HG03280 (cell line): ENCODE results near the gene PDLIM7.
"Not testable (repeated sequence)": the region's sequence is repeated elsewhere in the genome, so short reads cannot be mapped to it uniquely, and the experiment has no call there.

Source experiments
- ATAC-seq: cut with Tn5 transposase; IDR thresholded peaks from one replicate; pipeline ENCODE4 v1.9.1; 2021; ENCODE audit warnings: mild to moderate bottlenecking, moderate library complexity; ENCODE audit not compliant: unreplicated experiment

Gene PDLIM7, protein sequence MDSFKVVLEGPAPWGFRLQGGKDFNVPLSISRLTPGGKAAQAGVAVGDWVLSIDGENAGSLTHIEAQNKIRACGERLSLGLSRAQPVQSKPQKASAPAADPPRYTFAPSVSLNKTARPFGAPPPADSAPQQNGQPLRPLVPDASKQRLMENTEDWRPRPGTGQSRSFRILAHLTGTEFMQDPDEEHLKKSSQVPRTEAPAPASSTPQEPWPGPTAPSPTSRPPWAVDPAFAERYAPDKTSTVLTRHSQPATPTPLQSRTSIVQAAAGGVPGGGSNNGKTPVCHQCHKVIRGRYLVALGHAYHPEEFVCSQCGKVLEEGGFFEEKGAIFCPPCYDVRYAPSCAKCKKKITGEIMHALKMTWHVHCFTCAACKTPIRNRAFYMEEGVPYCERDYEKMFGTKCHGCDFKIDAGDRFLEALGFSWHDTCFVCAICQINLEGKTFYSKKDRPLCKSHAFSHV

DNA sequence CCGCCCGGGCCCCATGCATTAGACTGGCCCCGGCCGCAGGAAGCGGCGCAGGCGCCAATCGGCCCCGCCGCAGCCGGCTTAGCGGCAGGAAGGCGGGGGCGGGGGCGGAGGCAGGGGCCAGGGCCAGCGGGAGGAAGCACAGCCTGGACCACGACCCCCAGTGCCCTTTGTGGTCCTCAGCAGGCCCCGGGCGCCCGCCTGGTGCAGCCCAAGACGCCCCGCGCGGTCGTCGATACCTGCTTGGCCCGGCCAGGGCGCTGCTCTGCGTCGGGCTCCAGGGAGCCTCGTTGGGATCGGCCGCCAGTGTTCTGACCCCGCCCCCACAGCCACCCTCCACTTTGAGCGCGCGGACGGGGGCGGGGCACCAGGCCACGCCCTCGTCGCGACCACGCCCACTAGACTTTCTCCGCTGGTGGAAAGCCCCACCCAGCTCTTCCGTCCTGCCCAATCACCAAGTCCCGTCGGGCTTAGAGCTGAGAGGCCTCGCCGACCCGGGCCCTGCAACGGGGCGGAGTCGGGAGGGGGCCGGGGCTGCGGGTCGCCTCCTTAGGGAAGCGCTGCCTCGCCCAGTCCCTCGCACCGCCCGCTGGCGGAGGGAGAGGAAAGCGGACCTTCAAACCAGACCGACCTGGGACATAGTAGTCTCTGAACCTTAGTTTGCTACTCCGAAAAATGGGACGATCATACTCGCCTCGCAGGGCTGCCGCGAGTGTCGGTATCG, at the start of gene PDLIM7:
TSS of gene PDLIM7 (minus strand) at position 313 of the 721 bp plus-strand sequence. CDS start 1,092 bp downstream, outside the sequence.
- ATAC-seq, result peak; percentile 72

DNA sequence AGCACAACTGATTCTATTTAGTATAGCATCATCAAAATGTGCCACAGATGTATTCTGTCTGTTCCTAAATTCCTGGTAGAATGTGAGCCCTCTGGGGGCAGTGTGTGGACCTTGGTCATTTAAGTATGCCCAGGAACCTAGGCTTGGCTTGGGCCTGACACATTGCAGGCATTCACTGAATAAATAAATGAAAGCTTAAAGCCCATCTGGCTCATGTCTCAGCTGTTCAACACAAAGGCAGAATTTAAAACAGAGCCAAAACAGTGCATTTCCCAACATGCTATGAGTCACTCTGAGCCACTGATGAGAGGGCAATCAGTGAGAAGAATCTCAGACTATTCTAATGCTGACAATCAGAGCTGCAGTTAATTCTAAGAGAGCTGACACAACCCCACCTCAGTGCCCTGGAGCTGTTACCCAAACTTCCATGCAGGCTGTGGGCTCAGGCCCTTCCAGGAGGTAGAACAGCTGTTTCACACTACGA, 48.9 kb upstream of the PDLIM7 start:
- ATAC-seq, result no peak

DNA sequence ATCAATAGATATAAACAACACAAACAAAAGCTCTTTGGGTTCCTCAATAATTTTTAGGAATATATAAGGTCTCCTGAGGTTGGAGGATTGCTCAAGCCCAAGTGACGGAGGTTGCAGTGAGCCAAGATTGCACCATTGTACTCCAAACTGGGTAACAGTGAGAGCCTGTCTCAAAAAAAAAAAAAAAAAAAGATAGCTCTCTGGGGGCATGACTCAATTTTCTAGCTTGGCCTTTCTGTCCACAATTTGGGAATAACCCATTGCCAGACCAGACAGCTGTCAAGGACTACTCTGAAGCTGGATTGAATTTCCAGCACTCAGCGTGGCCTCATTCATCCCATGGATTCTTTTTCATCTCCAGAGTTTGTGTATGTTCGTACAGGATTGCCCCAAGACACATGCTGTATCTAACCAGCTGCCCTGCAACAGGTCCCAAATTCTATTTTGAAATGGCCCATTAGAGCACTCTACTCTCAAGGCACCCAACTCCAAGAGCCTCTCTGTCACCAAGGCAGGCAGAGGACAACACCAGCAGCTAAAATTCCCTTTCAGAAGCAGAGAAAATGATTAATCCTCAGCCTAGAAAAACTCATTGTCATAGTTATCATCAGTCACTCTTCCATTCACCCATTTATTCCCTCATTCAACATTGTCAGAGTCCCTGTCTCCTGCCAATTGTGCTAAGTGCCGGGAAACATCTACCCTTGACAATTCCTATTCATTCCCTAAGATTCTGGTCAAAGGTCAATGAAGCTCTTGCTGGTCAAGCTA, 48.3 kb upstream of the PDLIM7 start:
- no peak for ATAC-seq

DNA sequence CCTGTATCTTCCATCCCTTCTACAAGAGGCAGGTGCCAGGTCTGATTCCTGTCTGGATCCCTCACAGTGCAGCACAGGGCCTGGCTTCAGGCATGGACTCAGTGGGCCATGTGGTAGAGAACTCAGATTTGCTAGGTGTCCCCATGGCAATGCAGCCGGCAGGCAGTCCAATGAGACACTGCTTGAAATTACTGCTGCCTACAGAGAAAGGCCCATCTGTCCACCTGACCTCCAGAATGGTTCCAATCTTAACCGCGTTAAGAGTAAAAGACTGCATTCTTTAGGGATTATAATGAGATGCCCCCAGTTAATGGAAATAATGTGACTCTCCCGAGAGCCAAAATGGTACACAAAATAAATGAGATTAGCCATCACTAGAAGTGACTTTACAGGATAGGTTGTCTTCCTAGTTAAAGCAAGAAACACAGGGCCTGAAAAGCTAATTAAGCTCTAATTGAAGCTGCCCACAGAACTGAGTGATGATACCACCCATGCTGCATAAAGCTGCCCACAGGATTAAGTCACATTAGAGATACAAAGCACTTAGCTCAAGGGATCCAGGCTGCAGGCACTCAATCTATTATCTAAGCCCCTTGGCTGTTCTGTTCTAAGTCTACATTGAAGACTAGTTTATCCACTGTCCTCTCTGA, 45.5 kb upstream of the PDLIM7 start:
- no peak for ATAC-seq

DNA sequence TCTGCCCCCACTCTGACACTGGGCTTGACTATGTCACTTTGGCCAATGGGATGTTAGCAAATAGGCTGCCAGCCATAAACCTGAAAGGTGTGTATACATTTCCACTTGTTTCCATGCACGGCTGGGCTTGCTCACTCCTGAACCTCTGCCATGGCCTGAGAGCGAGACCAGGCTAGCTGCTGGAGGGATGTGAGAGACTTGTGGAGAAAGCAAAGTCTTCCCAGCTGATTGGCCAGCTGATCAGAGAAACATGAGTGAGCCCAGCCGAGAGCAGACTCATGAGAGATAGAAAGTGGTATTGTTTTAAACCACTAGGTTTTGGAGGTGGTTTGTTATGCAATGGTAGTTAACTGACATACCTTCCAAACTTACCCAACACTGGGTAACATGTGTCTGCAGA, 43.0 kb upstream of the PDLIM7 start:
- ATAC-seq, result no peak

DNA sequence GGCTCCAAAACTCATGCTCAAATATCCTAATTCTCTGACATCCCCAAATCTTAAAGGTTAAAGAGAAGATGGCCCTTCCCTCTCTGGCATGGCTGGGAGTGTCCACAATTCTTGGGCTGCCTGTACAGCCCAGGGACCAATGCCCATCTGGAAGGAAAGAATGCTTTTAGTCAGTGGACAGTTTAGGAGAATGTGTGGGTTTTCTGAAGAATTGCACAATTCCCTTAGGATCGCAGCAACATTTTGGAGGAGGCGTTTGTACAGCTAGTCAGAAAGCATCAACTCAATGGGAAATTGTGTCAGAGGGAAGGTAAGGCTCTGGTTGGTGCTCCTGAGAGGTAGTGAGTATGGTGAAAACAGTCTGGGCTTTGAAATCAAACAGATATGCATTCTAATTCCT, 42.0 kb upstream of the PDLIM7 start:
- no peak for ATAC-seq

DNA sequence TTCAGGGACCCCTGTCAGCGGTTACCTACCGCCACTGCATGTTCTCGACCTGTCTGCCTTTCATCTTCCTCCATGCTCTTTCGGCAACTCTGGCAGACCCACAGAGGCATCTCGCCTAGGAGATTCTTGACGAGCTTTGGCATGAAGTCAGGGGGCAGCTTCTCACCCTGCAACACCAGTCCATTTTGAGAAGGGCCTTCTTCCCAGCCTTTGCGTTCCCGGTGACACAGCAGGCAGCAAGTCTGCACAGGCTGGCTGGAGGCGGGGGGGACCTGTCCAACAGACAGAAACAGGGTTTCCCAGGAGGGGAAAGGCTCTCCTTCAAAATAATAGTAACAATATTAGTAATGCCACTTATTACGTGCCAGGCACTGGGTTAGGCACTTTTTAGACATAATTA, 41.5 kb upstream of the PDLIM7 start:
- no peak for ATAC-seq

DNA sequence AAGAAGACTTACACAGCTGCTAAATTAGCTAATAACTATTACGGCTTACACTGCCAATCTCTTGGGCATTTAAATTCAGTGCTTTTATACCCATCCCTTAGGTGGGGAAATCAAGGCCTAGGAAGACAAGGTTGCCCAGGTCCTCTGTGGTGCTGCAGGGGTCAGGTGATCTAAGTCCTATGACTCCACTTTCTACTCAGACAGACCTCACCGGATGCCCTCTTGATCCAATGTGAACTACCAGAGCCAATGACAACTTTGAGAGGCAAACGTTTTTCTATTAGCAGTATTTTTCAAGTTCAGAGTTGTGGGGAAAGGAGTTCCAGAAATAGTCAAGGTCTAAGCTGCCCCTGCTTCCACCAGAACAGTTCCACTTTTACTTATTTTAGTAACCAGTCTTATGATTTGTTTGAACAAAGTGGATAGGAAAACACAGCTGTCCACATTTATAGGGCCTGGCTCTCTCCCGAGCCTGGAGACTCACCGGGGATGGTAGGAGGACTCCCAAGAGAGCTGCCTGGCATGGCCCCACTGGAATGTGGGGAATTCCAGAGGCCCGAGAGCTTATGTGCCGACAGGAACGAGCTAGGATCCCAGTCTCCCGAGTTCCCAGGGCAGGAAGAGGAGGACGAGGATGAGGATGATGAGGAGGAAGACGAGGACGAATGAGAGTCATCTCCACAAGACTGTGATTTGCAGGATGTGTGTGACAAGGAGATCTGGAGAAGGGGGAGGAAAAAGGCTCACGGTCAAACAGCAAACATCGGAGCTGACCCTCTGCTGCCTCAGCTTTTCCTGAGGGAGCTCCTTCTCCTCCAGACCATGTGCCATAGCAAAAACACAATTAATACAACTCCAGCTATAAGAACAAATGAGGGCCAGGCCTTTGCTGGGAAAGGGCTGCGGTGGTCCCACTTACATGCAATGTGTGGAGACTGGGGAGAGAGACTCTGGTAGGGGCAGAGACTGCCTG, 40.3 kb upstream of the PDLIM7 start:
- no peak for ATAC-seq

DNA sequence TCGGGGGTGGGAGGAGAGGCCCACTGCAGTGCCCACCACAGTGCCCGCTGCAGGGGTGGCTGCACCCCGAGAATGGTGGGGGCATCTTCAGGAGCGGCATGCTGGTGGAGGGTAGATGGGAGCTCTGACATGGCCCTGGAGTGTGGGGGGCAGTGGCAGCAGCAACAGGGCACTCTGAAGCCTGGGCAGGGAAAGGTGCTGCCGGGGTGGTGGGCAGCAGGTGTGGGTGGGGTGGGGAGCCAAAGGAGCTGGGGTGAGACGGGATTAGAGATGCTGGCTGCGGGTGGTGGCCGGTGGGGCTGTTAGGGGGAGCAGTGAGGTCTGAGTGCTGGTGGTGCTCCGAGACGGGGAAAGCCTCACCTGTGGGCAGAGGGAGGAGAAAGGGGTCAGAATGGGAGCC, 39.0 kb upstream of the PDLIM7 start:
- ATAC-seq, result no peak

DNA sequence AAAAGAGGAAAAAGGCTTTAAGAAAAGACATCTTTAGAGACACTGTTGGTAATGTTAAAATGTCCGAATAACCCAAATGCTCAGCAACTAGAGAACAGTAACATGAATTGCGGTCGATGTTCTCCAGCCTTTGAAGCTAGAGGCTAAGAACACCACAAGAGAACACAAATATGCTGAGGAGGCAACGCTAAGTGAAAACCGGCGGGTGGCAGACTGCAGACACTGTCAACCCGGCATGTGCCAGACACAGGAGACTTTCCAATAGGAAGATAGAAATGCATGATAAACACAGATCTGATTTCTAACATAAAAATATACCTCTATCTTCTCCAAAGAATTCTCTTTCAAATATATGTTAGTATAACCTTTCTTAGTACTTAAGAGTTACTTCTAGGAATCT, 37.7 kb upstream of the PDLIM7 start:
- ATAC-seq, result no peak

DNA sequence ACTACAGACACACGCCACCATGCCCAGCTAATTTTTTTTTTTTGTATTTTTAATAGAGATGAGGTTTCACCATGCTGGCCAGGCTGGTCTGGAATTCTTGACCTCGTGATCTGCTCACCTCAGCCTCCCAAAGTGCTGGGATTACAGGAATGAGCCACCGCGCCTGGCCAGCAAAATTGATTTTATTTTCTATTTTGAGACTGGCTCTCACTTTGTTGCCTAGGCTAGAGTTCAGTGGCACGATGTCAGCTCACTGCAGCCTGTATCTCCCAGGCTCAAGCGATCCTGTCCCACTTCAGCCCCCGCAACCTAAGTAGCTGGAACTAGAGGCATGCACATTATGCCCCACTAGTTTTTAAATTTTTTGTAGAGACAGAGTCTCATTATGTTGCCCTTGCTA, 37.0 kb upstream of the PDLIM7 start:
- not testable (repeated sequence) for ATAC-seq

DNA sequence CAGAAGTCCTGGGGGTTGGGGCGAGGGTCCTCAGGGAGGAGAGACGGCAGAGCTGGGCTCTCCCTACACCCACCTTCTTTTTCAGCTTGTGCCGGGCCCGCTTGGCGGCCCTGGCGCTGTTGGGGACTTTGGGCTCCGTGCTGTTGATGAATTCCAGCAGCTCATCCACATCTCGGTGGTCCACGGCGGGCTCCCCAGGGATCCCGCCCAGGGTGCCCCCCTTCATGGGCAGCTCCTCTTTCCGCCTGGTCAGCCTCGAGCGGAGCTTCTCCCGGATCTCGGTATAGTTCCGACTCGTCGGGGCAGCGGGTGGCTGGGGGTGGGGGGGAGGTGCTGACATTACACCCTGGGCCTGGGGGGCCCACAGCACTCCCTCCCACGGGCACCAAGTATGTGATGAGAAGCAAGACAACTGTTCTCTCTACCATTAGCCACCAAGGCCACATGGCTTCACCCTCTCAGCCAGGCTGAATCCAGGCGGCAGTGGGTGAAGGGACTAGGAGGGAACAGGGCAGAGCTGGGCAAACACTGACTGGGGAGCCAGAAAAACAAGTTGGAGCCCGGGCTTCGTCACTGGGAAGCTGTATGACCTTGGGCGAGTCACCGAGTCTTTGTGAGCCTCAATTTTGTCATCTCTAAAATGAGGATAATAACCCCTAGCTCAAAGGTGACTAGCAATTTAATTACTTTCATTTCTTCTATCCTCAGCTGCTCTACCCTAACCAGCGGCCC, 34.0 kb upstream of the PDLIM7 start:
- no peak for ATAC-seq

DNA sequence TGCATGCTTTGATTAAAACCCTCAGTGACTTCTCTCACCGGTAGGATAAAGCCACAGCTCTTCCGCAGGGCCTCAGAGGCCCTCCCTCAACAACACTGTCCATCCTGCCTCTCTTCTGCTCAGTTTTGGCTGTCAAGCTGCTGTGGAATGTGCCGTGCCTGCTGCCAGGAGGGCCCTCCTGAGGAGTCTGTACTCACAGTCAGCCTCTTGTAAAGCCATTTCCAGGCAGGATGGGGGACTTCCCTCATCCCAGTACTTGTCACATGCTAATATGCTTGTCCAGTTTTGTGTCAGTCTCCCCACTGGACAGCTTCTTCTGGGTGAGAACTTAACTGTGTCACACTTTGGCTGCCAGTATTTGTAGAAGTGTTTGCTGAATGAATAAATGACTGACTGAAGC, 33.2 kb upstream of the PDLIM7 start:
- no peak for ATAC-seq

DNA sequence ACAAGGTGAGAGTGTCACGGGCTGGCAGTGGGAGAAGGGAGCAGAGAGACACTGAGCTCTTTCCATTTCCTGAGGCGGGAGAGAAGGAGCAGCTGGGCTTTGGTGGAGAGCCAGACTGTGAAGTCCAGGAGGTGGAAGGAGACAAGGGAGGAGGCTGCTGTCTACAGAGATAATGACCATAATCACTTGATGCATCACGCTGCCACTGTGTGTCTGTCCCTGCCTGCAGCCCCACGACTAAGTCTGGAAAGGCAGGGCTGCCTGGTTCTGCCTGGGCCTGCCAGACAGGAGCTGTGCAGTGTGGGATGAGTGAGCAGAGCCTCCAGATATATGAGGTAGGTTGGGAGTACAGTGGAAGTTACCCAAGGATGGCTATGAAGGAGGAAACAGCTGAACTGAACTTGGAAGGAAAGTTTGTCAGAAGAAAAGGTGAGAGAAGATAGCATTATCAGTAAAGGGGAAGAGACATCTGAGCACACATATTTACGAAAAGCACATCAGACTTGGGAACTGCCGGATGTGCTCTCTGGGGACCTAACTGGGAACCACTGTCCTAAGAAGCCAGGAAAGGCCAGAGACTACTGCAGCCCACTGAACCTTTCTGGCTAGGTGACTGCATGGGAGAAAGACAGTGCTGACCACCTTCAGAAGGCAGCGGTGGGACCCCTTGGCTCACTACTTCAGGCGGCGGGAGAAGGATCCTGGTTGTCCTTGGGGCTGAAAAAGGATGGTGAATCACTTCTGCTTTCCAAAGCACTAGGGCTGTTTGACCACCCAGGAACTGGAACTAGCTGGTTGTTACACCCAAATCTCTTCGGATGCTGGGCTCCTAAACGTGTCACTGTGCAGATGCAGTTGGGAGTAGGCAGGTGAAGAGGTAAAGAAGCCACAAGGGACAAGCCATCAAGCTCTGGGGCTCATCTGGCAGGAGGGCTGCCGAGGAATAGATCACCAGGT, 32.1 kb upstream of the PDLIM7 start:
- no peak for ATAC-seq

DNA sequence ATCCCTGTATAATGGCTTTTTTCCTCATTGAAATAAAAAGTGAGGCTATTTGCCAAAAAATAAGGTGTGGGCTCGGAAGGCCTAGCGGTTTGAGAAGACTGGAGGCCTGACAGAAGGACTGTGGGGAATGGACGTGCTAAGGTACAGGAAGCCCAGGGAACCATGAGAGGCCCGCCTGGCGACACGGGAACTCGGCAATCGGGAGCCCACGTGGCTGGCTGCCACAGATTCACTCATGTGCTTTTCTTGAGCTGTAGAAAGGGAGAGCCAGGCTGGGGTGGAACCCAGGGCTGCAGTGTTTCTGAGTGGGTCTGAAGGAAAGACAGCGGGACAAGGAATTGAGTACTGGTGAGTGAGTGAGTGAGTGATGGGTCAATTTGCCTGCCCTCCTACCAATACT, 31.2 kb upstream of the PDLIM7 start:
- ATAC-seq, result no peak

DNA sequence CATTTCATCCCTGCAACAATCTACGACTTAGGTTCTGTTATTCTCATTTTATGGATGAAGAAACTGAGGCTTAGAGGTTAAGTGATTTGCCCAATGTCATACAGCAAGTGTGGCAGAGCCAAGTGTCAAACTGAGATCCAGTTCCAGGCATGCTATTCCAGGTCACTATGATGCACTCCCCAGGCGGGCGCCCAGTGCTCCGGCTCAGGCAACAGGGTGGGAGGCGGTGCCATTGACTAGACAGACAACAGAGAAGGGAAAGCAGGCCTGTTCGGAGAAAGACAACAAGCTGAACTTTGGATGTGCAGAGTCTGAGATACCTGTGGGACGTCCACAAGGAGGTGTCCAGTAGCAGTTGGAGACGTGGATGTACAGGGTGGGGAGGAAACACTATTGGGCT, 30.2 kb upstream of the PDLIM7 start:
- ATAC-seq, result no peak

DNA sequence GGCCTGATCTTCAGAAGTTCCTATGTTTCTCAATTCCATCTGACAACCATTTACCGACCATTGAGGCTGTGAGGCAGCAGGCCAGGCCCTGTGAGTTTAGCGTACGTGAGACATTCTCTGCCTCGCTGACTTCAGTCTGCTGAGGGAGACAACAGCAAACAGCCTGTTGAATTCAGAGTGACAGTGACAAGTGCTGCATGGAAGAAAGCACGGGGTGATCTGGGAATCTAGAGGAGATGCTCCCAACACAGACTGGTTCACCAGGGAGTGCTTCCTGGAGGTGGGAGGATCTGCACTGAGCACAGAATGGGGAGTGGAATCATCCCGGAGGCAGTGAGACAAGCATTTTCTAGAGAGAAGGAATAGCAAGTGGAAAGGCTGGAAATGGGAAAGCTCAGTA, 29.4 kb upstream of the PDLIM7 start:
- no peak for ATAC-seq

DNA sequence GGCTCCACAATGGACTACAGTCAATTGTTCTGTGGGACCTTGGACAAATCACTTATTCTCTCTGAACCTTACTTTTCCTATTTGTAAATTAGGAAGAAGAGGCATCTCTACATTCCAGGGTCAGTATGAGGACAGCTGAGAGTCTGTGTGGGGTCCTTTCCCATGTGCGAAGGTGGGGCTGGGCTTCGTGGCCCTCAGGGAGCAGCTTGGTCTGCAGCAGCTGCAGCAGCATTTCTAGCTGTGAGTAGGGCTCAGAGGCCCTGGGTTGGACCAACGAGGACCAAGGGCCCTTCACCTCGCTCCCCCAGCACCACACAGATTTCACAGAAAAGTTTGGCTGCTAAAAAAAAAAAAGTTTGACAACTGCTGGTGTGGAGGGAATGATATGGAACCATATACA, 28.8 kb upstream of the PDLIM7 start:
- ATAC-seq, result no peak
